Measurements from ENCODE around the gene SULT4A1. TPM values are rescaled to one million over a fixed set of nuclear protein-coding genes. Genes with fewer than 3 reads are reported as not detected.

The SULT4A1 gene
- total RNA-seq, 2 experiments from 2014 or later, result not detected

- Histone ChIP-seq H3K4me2 (ENCODE audit: low read length) (no peak overlapping the region), H2AFZ (ENCODE audit: low read length) (no peak overlapping the region), H3K79me2 (ENCODE audit: insufficient read depth, low read depth, low read length) (no peaks in the 10 kb centered on the region), H3K9me3 (ENCODE audit: low read length) (0 out of 2 replicates have a peak, but pooled peaks cover 5% of the 10 kb centered on the region), H3K4me1 (ENCODE audit: insufficient read depth, low read length, poor library complexity, severe bottlenecking) (peaks cover 10% of the 10 kb centered on the region), H3K36me3 (ENCODE audit: insufficient read depth, low read length) (no peaks in the 10 kb centered on the region), H3K9me2 (ENCODE audit: insufficient read depth, low read length) (no peaks in the 10 kb centered on the region), H3K4me3 (ENCODE audit: low read depth, low read length, poor library complexity, severe bottlenecking) (no peak overlapping the region), H3K27ac (ENCODE audit: low read depth, low read length, poor library complexity, severe bottlenecking) (no peak overlapping the region), H4K20me1 (ENCODE audit: insufficient read depth, low read length) (no peaks in the 10 kb centered on the region)
- CTCF ChIA-PET (ENCODE audit: unreplicated experiment), result interaction anchor here (0.6 kb wide), 1 partner anchor 307 kb away, joined by 3 read pairs; no protein-coding TSS in a partner anchor
- no peak for DNase-seq (ENCODE audit: low spot score)
- intact Hi-C loops (cut with micrococcal nuclease; ENCODE audit: unreplicated experiment), result no loop called here
- POLR2A ChIA-PET, result no interaction called here
- TF ChIP-seq EZH2phosphoT487 (IDR thresholded peaks at IDR 0.05; ENCODE audit: borderline replicate concordance, low read depth, low read length), result no peak
- peak; percentile 43; the same call in 1 of the 2 replicates for TF ChIP-seq CTCF (conservative IDR thresholded peaks at IDR 0.05; ENCODE audit: low read length)
- BruUV-seq (replicated peaks), result no TSS peak
Observed at GRCh38 chr22:43796567-43796966, 65.7 kb downstream of the SULT4A1 start.

- Histone ChIP-seq H4K20me1 (ENCODE audit: insufficient read depth, low read length) (no peaks in the 10 kb centered on the region), H3K4me3 (ENCODE audit: low read depth, low read length, poor library complexity, severe bottlenecking) (no peak overlapping the region), H3K36me3 (ENCODE audit: insufficient read depth, low read length) (no peaks in the 10 kb centered on the region), H3K4me1 (ENCODE audit: insufficient read depth, low read length, poor library complexity, severe bottlenecking) (peaks cover 10% of the 10 kb centered on the region), H3K79me2 (ENCODE audit: insufficient read depth, low read depth, low read length) (no peaks in the 10 kb centered on the region), H2AFZ (ENCODE audit: low read length) (no peak overlapping the region), H3K4me2 (ENCODE audit: low read length) (no peak overlapping the region), H3K9me3 (ENCODE audit: low read length) (no peaks in the 10 kb centered on the region), H3K9me2 (ENCODE audit: insufficient read depth, low read length) (no peaks in the 10 kb centered on the region), H3K27ac (ENCODE audit: low read depth, low read length, poor library complexity, severe bottlenecking) (no peak overlapping the region)
- intact Hi-C loops (cut with micrococcal nuclease; ENCODE audit: unreplicated experiment), result no loop called here
- ChIA-PET CTCF (ENCODE audit: unreplicated experiment) (no interaction called here), POLR2A (no interaction called here)
- no peak for DNase-seq (ENCODE audit: low spot score)
- no TSS peak for BruUV-seq (replicated peaks)
- no peak for TF ChIP-seq CTCF (conservative IDR thresholded peaks at IDR 0.05; ENCODE audit: low read length)
- TF ChIP-seq EZH2phosphoT487 (IDR thresholded peaks at IDR 0.05; ENCODE audit: borderline replicate concordance, low read depth, low read length), result no peak
Observed at GRCh38 chr22:43795320-43795719, 67.0 kb downstream of the SULT4A1 start.

GRCh38 chr22:43792905-43793304 is 69.4 kb downstream of the SULT4A1 start:
- Histone ChIP-seq H3K36me3 (ENCODE audit: insufficient read depth, low read length) (no peaks in the 10 kb centered on the region), H3K4me1 (ENCODE audit: insufficient read depth, low read length, poor library complexity, severe bottlenecking) (no peaks in the 10 kb centered on the region), H3K9me2 (ENCODE audit: insufficient read depth, low read length) (no peaks in the 10 kb centered on the region), H4K20me1 (ENCODE audit: insufficient read depth, low read length) (no peaks in the 10 kb centered on the region), H3K79me2 (ENCODE audit: insufficient read depth, low read depth, low read length) (no peaks in the 10 kb centered on the region), H3K27ac (ENCODE audit: low read depth, low read length, poor library complexity, severe bottlenecking) (no peak overlapping the region), H3K9me3 (ENCODE audit: low read length) (no peaks in the 10 kb centered on the region), H3K4me3 (ENCODE audit: low read depth, low read length, poor library complexity, severe bottlenecking) (no peak overlapping the region), H3K4me2 (ENCODE audit: low read length) (no peak overlapping the region), H2AFZ (ENCODE audit: low read length) (no peak overlapping the region)
- no TSS peak for BruUV-seq (replicated peaks)
- POLR2A ChIA-PET, result no interaction called here
- no peak for DNase-seq (ENCODE audit: low spot score)
- no peak for TF ChIP-seq EZH2phosphoT487 (IDR thresholded peaks at IDR 0.05; ENCODE audit: borderline replicate concordance, low read depth, low read length)
- TF ChIP-seq CTCF (conservative IDR thresholded peaks at IDR 0.05; ENCODE audit: low read length), result no peak
- intact Hi-C loops (cut with micrococcal nuclease; ENCODE audit: unreplicated experiment), result no loop called here
- CTCF ChIA-PET (ENCODE audit: unreplicated experiment), result no interaction called here
